NT2/D1 (cell line): Measurements from ENCODE around the gene VAMP7.
"Not testable (repeated sequence)": the region's sequence is repeated elsewhere in the genome, so short reads cannot be mapped to it uniquely, and the experiment has no call there.

Experiments
- DNase-seq: peaks from one replicate; pipeline ENCODE4 v3.0.0-alpha.2; 2011; ENCODE audit warnings: low read depth, low spot score
- H3K27me3 ChIP-seq: 2 replicates; pipeline ENCODE4 v1.6.0; 2011; ENCODE audit warnings: mild to moderate bottlenecking; ENCODE audit not compliant: insufficient read length, insufficient read depth
- H3K36me3 ChIP-seq: 2 replicates; pipeline ENCODE4 v1.6.1; 2011; ENCODE audit warnings: mild to moderate bottlenecking, low read length, mixed read lengths; ENCODE audit not compliant: insufficient read depth, insufficient read length
- H3K4me1 ChIP-seq: 2 replicates; pipeline ENCODE4 v1.5.1; 2011; ENCODE audit not compliant: insufficient read depth, insufficient read length
- H3K4me3 ChIP-seq: 2 replicates; pipeline ENCODE4 v1.5.1; 2011; ENCODE audit warnings: low read depth; ENCODE audit not compliant: insufficient read length
- H3K9ac ChIP-seq: 2 replicates; pipeline ENCODE4 v1.6.0; 2011; ENCODE audit warnings: low read depth; ENCODE audit not compliant: insufficient read length
- H3K9me3 ChIP-seq: 2 replicates; pipeline ENCODE4 v1.5.1; 2011; ENCODE audit warnings: mild to moderate bottlenecking, low read length; ENCODE audit not compliant: insufficient read depth
- SUZ12 ChIP-seq: IDR thresholded peaks from 2 replicates; pipeline ENCODE4 v1.6.1; 2011; ENCODE audit not compliant: insufficient read length, insufficient read depth; ENCODE audit errors: extremely low read depth
- YY1 ChIP-seq: IDR thresholded peaks from 2 replicates; pipeline ENCODE4 v1.6.1; 2011; ENCODE audit not compliant: insufficient read length, insufficient read depth
- ZNF274 ChIP-seq: IDR thresholded peaks from 2 replicates; pipeline ENCODE4 v1.6.1; 2011; ENCODE audit warnings: mild to moderate bottlenecking, low read depth, low read length

VAMP7 gene, protein sequence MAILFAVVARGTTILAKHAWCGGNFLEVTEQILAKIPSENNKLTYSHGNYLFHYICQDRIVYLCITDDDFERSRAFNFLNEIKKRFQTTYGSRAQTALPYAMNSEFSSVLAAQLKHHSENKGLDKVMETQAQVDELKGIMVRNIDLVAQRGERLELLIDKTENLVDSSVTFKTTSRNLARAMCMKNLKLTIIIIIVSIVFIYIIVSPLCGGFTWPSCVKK

DNA sequence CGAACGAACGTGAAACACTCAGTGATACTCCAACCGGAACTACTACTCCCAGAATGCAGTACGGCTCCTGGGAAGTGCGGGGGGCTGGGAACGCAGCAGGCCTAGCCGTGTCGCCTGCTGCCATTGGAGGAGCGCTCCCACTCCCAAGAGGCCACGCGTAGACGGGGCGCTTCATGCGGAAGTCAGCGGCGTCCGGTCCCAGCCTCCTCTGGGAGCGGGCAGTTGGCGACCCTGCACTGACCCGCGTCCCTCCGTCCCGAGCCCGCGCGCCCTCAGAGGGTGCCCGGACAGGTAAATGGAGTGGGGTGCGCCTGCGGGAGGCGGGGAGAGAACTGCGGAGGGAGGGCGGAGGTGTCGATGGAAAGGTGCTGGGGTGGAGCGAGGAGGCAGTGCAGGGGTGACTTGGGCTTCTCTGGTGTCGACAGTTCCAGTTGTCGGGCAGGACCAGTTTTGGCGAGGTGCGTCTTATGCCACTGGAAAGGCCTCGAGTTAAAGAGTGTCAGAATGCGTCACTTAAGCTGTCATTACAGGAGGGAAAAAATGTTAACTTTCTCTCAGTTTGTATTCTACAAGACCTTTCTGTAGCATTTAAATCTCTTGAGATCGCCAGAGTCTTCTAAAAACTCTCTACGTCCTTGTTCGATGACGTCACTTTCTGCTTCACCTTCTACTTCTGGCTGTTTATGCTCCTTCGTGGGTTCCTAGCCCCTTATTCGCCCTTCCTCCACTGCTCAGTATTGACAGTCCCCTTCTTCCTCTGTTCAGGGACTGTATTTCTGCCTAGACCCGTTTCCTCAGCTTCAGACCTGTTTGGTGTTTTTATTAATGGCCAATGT is at the start of gene VAMP7:
Gene VAMP7 (plus strand): TSS at position 188 of the 836 bp plus-strand sequence. CDS start 8,122 bp downstream, outside the sequence.
- H3K27me3 ChIP-seq = no peaks in the 10 kb centered on the region
- H3K4me1 ChIP-seq = no peaks in the 10 kb centered on the region
- no peaks in the 10 kb centered on the region for H3K36me3 ChIP-seq
- TF ChIP-seq ZNF274 = no peak
- no peak for TF ChIP-seq SUZ12
- TF ChIP-seq YY1 = no peak
- no peaks in the 10 kb centered on the region for H3K9me3 ChIP-seq
- H3K4me3 ChIP-seq = peak within 1 kb of the TSS; percentile 63
- H3K9ac ChIP-seq = peak within 1 kb of the TSS; percentile 71
- peak; percentile 44 for DNase-seq

DNA sequence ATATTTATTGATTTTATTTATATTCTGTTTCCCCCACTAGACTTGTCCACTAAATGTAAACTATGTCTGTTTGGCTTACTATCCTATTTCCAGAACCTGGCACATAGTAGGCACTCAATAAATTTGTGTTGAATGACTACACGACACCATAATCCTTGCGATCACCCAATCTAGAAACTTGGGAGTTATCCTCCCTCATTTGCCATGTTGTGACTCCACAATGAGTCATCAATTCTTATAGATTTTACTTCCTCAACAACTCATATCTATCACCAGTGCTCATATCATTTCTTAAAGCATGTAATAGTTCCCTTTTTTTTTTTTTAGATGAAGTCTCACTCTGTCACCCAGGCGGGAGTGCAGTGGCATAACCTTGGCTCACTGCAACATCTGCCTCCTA is 39.9 kb upstream of the VAMP7 start:
- Histone ChIP-seq H3K9me3 (no peaks in the 10 kb centered on the region), H3K4me1 (no peaks in the 10 kb centered on the region), H3K36me3 (no peaks in the 10 kb centered on the region), H3K27me3 (no peaks in the 10 kb centered on the region), H3K9ac (no peak overlapping the region), H3K4me3 (no peak overlapping the region)
- no peak for DNase-seq
- TF ChIP-seq ZNF274 (no peak), SUZ12 (no peak), YY1 (no peak)

DNA sequence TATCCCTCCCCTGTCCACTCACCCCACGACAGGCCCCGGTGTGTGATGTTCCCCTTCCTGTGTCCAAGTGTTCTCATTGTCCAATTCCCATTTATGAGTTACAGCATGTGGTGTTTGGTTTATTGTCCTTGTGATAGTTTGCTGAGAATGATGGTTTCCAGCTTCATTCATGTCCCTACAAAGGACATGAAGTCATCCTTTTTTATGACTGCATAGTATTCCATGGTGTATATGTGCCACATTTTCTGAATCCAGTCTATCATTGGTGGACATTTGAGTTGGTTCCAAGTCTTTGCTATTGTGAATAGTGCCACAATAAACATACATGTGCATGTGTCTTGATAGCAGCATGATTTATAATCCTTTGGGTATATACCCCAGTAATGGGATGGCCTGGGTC is 29.4 kb upstream of the VAMP7 start:
- H3K9ac ChIP-seq, H3K4me1 ChIP-seq, DNase-seq, H3K9me3 ChIP-seq, H3K27me3 ChIP-seq, H3K4me3 ChIP-seq, H3K36me3 ChIP-seq: not testable (repeated sequence)

DNA sequence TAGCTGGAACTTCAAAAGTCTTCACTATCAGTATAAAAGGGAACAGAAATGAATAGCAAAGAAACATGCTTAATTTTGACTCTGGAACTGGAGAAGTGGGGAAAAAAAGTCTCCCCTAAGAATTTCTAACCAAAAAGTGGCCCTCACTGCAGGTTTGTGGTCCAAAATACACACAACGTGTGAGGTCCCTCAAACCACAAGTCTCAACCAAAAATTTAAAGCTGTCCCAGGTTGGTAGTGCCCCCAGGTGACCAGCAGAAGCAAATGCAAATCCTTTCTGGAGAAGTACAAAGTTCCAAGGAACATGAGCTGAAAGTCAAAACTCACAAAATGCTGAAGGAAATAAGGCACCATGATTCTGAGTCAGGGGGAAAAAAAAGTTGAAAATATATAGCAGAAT is 23.6 kb upstream of the VAMP7 start:
- H3K4me1 ChIP-seq = no peaks in the 10 kb centered on the region
- no peaks in the 10 kb centered on the region for H3K9me3 ChIP-seq
- no peak for DNase-seq
- H3K27me3 ChIP-seq = no peaks in the 10 kb centered on the region
- no peaks in the 10 kb centered on the region for H3K36me3 ChIP-seq
- TF ChIP-seq SUZ12 = no peak
- TF ChIP-seq YY1 = no peak
- no peak for TF ChIP-seq ZNF274
- no peak overlapping the region for H3K9ac ChIP-seq
- H3K4me3 ChIP-seq = no peak overlapping the region

DNA sequence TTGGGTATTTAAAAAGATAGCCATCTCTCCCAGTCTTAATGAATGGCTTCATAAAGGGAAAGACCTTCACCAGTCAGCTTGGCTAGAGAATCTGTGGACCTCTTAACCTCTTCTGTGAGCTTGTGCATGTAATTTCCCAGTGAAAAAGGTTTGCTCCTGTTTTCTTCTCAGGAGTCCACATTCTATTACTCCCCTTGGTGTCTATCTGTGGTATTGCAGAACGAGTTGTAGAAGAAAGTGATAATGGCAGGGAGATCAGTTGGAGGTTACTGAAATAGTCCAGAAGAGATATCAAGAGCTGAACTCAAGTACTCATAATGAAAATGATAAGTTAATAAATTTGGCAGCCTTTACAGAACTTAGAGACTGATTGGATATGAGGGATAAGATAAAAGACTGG is 16.5 kb upstream of the VAMP7 start:
- H3K27me3 ChIP-seq = no peaks in the 10 kb centered on the region
- H3K4me1 ChIP-seq = no peaks in the 10 kb centered on the region
- H3K36me3 ChIP-seq = no peaks in the 10 kb centered on the region
- H3K9me3 ChIP-seq = 0 out of 2 replicates have a peak, but pooled peaks cover 6% of the 10 kb centered on the region
- H3K9ac ChIP-seq = no peak overlapping the region
- DNase-seq = no peak
- TF ChIP-seq YY1 = no peak
- no peak for TF ChIP-seq ZNF274
- no peak for TF ChIP-seq SUZ12
- no peak overlapping the region for H3K4me3 ChIP-seq

DNA sequence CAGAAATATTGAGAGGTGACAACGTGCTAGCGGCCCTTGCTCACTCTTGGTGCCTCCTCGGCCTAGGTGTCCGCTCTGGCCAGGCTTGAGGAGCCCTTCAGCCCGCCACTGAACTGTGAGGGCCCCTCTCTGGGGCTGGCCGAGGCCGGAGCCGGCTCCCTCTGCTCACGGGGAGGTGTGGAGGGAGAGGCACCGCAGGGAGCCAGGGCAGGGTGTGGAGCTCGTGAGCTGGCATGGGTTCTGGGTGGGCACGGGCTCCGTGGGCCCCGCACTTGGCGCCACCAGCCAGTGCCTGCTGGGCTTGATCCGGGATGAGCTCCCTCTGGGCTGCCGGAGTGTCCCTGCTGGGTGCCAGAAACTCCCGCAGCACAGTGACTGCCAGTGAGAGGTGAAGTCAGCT is 16.0 kb upstream of the VAMP7 start:
- H3K4me3 ChIP-seq = no peak overlapping the region
- no peaks in the 10 kb centered on the region for H3K27me3 ChIP-seq
- H3K9ac ChIP-seq = no peak overlapping the region

DNA sequence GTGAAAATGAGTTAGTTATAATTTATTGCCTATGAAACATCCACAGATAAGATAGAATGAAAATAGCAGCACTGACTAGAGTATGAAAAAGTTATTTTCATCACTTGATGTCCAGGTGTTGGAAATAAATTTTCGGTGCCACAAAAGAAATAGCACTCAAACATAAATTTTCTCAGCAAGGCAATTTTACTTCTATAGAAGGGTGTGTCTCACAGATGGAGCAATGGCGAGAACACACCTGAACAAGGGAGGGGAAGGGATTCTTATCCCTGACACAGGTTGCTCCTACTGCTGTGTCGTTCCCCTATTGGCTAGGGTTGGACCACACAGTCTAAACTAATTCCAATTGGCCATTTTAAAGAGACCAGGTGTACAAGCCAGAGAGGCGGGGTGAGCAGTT is 13.3 kb upstream of the VAMP7 start:
- no peaks in the 10 kb centered on the region for H3K36me3 ChIP-seq
- H3K9me3 ChIP-seq = 0 out of 2 replicates have a peak, but pooled peaks cover 6% of the 10 kb centered on the region
- no peak for TF ChIP-seq ZNF274
- TF ChIP-seq SUZ12 = no peak
- no peak for TF ChIP-seq YY1
- H3K4me3 ChIP-seq = no peak overlapping the region
- H3K27me3 ChIP-seq = no peaks in the 10 kb centered on the region
- DNase-seq = no peak
- no peak overlapping the region for H3K9ac ChIP-seq
- no peaks in the 10 kb centered on the region for H3K4me1 ChIP-seq

More for the DNA sequence above, 16.0 kb upstream of the VAMP7 start:
- H3K4me1 ChIP-seq = no peaks in the 10 kb centered on the region
- H3K9me3 ChIP-seq = 0 out of 2 replicates have a peak, but pooled peaks cover 6% of the 10 kb centered on the region
- no peaks in the 10 kb centered on the region for H3K36me3 ChIP-seq
- DNase-seq = no peak
- no peak for TF ChIP-seq YY1
